ENCODE results near the gene ZIC4. TPM values are rescaled to one million over a fixed set of nuclear protein-coding genes. Genes with fewer than 3 reads are reported as not detected.

Gene ZIC4
- total RNA-seq, 4 donors from 2014 or later: 3.4 to 7.0 (median 4.5) TPM

- no peak for TF ChIP-seq CTCF (IDR thresholded peaks at IDR 0.05; ENCODE audit: low read depth)
Observed at GRCh38 chr3:147409143-147410115, 3.1 kb upstream of the ZIC4 start, which contains the start of gene ZIC1. Gene ZIC1, plus strand, starts transcription at chr3:147409365. Its CDS starts 748 bp downstream, at chr3:147410113.

GRCh38 chr3:147408188-147409100 lies 2.1 kb upstream of the ZIC4 start:
- no peak for TF ChIP-seq CTCF (IDR thresholded peaks at IDR 0.05; ENCODE audit: low read depth)

GRCh38 chr3:147407498-147408187 lies 1.3 kb upstream of the ZIC4 start:
- no peak for TF ChIP-seq CTCF (IDR thresholded peaks at IDR 0.05; ENCODE audit: low read depth)

GRCh38 chr3:147407114-147407497 lies 763 bp upstream of the ZIC4 start:
- TF ChIP-seq CTCF (IDR thresholded peaks at IDR 0.05; ENCODE audit: low read depth): no peak

- no peak for TF ChIP-seq CTCF (IDR thresholded peaks at IDR 0.05; ENCODE audit: low read depth)
Observed at GRCh38 chr3:147405231-147406027, 914 bp downstream of the ZIC4 start.

- TF ChIP-seq CTCF (IDR thresholded peaks at IDR 0.05; ENCODE audit: low read depth): no peak
Observed at GRCh38 chr3:147404800-147405230, 1.5 kb downstream of the ZIC4 start.
